Activated CD4-positive, CD25-positive, alpha-beta regulatory T cell treated with anti-CD3 and anti-CD28 coated beads, Interleukin-2, amount 50 U/mL, for 24 hours (primary cell): ENCODE measurements around the gene POLDIP2.

Experiments used
- ATAC-seq, 2 donors: fragments of 150-1000 bp; cut with Tn5 transposase; one replicate each; pipeline ENCODE4 v1.10.0; 2021; ENCODE audit warnings: mild to moderate bottlenecking in 1 of 2, moderate library complexity in 1 of 2

The POLDIP2 gene

DNA sequence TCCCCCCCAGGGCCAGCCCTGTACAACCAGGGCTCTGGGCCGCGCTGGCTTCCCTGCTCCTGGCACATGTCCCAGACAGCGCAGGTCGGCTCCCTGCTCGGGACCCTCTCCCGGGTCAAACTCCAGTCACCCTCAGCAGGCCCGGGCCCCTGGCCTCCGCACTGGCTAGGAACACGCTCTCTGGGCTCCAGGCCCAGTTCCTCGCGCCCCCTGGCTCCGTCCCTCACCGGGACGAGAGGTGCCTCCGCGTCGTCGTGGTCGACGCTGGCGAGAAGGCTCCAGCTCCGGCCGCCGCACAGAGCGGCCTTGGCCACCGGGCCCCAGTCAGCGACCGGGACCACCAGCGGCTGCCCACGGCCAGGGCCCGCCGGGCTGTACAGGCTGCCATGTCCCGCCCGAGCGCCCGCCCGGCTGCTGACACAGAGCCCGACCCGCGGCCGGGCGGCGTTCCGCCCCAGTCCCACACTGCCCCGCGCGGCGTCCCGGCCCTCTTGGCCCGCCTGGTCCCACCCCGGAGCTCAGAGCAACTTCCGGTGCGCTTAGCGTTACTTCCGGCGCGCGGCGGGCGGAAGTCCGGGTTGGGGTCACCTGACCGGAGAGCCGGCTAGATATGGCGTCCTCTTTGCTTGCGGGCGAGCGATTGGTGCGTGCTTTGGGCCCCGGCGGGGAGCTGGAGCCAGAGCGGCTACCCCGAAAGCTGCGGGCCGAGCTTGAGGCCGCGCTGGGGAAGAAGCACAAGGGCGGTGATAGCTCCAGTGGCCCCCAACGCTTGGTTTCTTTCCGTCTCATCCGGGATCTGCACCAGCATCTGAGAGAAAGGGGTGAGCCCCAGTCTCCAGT, at the start of gene POLDIP2:
TSS of gene POLDIP2 (minus strand) at position 467 of the 840 bp plus-strand sequence. CDS start at position 388, 79 bp downstream.
- peak; percentile 99 for ATAC-seq

GRCh38 chr17:28406473-28406814, 49.1 kb upstream of the POLDIP2 start:
- peak; percentile 6 to 10 for ATAC-seq

DNA sequence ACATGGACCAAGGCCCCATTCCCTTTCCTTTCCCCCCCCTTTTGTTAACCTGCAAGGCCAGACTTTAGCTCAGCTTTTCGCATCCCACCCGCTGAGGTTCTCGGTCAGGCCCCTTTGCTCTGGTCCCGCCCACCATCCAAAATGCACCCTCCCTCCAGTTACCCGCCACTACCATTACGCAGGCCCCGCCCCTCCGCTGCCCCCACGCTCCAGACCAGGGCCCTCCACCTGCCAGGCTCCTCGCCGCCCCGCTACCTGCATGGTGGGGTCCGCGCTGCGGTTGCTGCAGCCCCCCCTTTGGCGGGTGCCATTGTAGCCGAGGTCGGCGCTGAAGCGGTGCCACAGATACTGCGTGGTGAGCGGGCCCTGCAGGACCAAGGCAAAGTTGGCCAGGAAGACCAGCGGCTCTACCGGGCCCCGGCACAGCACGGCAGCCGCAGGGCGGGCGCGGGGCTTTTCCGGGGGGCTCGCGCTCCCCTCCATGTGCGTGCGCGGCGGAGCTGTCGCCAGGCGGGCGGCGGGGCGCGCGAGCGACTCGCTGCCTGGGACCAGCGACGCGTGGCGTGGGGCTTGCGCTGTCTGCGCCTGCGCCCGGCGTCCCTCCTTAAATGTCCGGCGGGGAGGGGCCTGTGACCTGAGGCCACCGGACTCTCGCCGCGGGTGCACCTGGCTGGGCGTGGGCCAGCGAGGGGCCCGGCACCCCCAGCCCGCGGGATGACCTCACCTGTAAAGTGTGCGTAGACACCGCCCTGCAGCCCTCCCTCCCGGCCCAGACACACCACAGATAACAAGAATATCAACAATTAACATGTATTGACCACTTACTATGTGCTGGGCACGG, 48.5 kb upstream of the POLDIP2 start, which contains the start of gene SLC46A1:
TSS of gene SLC46A1 (minus strand) at position 581 of the 841 bp plus-strand sequence. CDS start at position 483, 98 bp downstream.
- peak; percentile 75 to 76 for ATAC-seq

GRCh38 chr17:28404812-28405570, 47.7 kb upstream of the POLDIP2 start:
- ATAC-seq = no peak

DNA sequence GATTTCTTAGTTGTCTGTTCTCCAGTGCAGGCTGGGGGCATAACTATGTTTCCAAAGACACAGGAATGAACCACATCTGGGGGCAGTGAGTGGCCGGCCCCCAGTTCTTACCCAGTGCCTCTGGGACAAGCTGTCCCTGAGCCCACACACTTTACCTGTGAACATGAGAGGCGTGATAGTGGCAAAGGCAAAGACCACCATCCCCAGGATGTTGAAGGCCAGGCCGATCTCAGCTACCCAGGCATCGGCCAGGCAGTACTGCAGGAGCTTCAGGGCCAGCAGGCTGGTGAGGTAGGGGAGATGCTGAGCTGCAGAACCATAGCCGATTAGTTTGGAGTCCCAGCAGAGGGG, 47.1 kb upstream of the POLDIP2 start:
- no peak for ATAC-seq

- ATAC-seq = no peak
Observed at GRCh38 chr17:28404007-28404406, 46.7 kb upstream of the POLDIP2 start.

GRCh38 chr17:28402844-28403243, 45.5 kb upstream of the POLDIP2 start:
- ATAC-seq = no peak

GRCh38 chr17:28402224-28402630, 44.9 kb upstream of the POLDIP2 start:
- no peak for ATAC-seq

DNA sequence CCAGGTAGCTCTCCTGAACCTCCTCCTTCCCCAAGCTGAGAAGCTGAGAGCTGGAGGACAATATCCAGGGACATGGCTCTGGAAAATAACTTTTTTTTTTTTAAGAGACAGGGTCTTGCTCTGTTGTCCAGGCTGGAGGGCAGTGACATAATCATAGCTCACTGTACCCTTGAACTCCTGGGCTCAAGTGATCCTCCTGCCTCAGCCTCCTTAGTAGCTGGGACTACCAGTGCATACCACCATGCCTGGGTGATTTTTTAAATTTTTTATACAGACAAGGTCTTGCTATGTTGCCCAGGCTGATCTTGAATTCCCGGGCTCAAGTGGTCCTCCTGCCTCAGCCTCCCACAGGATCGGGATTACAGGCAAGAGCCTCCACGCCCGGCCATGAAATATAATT, 42.5 kb upstream of the POLDIP2 start:
- ATAC-seq = no peak

DNA sequence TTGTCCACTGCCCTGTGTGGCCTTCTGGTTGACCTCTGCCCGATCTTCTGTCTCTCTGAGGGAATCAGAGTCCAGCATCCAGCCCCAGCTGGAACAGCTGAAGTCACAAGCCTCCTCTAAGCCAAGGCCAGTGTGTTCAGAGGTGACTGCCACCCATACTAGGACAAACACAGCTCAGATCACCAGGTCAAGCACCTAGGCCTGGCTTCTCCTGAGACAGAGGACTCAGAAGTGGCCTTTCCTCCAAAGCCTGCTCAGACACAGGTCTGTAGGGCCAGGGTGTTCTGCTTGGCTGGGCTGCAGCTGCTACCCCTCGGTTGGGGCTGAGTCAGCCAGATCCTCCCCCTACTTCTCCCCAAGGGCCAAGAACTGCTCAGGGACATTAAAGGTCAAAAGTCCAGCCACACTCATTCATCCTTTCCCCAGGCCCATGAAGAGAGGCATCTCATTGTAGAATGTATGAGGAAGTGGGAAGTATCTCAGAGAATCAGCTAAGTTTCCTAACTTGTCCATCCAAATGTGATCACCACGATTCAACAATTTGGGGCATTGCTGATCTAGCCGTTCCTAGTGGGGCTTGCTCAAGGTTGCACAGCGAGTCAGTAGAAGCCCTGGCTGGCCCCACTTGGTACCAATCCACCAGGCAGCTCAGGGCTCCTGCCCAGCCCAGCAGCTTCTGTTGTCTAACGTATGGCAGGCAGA, 41.1 kb upstream of the POLDIP2 start:
- ATAC-seq = no peak

GRCh38 chr17:28397687-28398279, 40.5 kb upstream of the POLDIP2 start:
- no peak for ATAC-seq

- no peak for ATAC-seq
Observed at GRCh38 chr17:28397275-28397674, 39.9 kb upstream of the POLDIP2 start.

GRCh38 chr17:28396635-28397239, 39.4 kb upstream of the POLDIP2 start:
- no peak for ATAC-seq

DNA sequence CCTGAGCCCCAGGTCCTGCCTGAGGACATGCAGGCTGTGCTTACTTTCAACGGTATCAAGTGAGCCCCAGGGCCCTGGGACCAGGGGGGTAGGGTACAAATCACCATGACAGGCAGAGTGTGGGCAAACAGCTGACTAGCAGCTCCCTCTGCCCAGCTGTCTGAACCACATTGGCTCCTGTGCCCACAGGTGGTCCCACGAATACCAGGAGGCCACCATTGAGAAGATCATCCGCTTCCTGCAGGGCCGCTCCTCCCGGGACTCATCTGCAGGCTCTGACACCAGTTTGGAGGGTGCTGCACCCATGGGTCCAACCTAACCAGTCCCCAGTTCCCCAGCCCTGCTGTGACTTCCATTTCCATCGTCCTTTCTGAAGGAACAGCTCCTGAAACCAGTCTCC, 38.6 kb upstream of the POLDIP2 start:
- ATAC-seq = no peak

- no peak for ATAC-seq
Observed at GRCh38 chr17:28395426-28395825, 38.1 kb upstream of the POLDIP2 start.

DNA sequence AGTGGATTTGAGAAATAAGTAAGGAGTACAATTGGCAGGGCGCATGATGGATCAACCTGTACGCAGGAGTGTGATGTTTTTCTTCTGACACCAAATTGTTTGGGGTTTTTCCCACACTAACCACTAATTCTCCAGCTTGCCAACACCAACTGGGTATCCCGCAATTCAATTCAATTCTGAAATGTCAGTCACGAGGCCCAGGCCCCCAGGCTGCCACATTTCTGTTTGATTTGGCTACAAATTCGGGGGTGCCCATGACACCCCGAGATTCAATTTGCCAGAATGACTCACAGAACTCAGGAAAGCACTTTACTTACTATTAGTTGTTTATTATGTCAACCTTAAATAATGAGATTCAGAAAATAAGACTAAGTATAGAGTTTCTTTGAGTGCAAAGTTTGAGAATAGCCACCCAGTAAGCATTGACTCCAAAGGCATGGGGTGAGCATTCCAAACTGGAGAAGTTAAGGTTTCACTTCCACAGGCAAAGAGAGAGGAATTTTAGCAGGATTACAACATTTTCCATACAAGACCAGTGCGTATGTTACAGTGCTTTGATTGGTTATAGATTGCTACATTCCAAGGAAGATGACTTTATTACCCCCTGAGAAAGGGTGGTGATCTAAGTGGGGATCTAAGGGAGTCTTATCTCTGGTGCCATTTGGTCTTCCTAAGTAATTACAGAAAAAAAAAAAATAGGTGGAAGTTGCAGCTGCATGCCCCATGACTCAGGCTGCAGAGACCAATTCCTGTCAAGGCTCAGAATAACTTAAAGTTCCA, 37.2 kb upstream of the POLDIP2 start:
- ATAC-seq = no peak

DNA sequence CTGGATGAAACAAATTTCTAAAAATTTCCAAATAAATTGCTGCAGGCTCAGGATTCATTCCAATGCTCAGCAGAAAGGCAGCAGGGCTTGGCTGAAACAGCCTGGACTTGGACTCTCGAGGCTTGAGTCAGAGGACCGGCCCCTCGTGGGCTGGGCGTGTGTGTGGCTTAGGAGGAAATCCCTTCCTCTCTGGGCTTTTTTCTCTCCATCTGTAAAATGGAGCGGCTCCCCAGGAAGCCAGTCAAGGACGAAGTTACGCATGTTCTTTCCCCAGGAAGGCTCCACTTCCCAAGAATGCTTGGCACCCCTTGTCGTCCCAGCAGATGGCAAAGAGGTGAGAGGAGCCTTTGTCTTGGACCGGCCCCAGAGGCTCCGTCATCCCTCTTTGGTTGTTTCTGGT, 35.2 kb upstream of the POLDIP2 start:
- no peak for ATAC-seq

- no peak for ATAC-seq
Observed at GRCh38 chr17:28391401-28391800, 34.1 kb upstream of the POLDIP2 start.

DNA sequence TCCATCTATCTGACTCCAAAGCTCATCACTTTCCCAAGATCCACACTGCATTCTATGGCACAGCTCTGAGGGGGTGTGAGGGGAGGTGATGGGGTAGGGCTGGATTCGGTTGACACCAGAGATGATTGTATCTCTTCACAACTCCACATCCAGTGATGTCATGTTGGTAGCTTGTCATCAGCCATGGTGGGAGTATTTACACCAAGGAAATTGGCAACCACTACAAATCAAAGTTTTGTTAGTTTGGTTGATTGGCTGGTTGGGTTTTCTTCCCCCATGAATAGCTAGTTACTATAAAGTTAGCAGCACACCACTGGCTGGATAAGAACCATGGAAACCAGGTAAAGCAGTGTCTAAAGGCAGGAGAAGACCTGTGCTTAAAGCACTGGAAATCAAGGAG, 33.7 kb upstream of the POLDIP2 start:
- ATAC-seq = no peak

GRCh38 chr17:28390563-28390962, 33.2 kb upstream of the POLDIP2 start:
- ATAC-seq = no peak

- ATAC-seq = no peak
Observed at GRCh38 chr17:28390141-28390540, 32.8 kb upstream of the POLDIP2 start.
